CD4-positive, alpha-beta T cell treated with Interleukin-21 for 1 hour (primary cell): ENCODE data around the gene MTUS2.

Experiments used
- DNase-seq: peaks from one replicate; pipeline ENCODE4 v3.0.0-alpha.2; 2020

MTUS2 gene

DNA sequence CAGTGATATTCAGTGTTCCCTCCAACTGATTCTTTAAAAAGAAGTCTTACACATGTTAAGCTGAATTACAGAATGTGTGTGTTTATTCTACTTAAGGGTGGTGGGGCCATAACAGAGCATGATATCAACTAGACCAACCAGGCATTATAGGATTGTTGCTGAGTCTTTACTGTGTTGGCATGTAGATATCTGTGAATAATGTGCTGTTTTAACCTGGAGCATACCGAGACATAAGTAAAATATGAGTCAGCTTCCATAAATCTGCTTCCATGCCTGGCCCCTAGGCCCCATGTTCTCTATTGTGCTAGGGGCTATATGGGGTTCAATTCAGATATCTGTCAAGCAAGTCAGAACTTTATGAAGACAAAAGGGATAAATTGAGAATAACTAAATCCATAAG, 295.7 kb downstream of the MTUS2 start:
- no peak for DNase-seq

DNA sequence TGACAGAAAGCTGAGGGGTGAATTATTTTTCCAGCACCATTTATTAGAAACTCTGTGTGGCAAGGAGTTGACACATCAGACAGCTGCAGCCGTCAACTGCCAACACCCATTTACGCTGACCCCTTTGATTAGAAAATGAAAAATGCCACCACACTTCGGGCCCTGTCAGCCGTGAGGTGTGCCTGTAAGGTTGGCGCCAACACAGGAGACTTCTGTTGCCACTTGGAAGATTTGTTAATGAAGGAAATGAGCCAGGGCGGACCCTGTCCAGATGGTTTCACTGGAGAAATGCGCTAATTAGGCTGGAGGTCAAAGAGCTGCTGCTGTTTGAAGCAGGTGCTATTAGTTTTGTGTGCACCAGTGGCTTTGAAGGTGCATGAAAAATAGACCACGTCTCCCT, 297.5 kb downstream of the MTUS2 start:
- DNase-seq = no peak

DNA sequence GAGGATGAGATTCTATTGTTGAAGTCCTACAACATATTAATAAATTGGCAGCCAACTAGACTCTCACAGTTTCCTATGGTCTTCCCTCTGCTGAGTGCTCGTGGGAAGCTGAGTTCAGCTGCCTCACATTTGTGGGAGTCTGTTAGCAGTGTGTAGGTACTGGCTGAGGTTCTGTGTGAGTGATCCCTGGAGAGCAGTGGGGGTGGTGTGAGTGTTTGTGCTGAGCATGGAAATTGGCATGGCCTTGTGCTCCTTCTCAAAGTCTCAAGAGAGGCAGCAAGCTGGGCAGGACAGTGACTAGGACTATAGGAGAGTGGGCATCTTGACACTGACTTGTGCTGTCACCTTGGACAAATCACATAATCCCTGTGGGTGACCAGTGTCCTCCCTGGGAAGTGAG, 298.3 kb downstream of the MTUS2 start:
- DNase-seq = no peak

DNA sequence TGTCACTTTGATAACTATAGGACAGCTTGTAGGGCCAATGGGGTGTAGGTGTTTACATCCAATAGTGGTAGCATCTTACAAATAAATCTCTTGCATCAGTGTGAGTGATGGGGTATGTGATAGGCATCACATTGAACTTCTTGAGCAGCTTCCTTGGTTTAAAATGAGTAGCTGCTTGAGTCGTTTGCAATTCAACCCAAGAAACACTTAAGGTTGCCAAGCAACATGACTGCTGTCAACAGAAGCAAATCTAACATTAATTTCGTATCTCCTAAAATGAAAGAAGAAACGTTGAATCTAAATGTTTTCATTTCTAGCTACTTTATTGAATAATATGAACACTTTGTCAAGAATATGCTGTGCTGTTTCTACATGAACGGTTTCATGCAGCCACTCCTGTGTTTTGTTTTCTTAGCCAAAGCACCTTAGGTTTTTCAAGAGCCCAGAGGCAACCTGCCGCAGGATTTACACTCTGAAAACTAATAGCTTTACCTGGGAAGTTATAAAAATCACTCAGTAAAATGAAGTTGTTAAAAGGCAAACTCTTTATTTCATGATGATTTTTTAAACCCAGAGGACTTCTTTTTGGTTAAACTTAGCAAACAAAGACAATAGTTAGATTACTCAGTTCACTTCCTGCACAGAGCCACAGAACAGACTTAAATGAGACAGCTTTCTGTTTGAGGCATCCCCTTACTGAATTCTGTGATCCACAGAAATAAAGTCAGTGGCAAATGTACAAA, 305.2 kb downstream of the MTUS2 start:
- DNase-seq = peak; percentile 56

DNA sequence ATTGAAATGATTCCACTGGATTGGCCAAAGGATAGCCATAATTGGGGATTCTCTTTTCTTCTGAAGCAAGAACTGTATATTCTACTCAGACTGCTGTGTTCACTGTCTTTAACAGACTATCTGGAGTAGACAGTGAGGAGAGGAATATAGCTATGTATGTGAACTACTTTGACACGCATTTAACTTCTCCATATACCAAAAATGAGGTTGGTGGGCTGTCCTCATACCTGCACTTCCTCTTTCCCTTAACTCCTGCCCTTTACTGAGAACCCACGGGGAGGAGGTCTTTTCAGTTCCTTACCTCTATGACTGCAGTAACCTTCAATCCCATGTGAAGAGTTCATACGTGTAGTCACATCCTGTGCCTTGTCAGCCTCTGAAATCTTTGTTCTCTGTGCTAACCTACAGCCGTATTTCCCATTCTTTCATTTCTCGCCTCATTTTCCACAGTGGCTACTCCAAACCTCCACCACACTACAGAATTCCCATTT, 305.8 kb downstream of the MTUS2 start:
- peak; percentile 32 for DNase-seq

DNA sequence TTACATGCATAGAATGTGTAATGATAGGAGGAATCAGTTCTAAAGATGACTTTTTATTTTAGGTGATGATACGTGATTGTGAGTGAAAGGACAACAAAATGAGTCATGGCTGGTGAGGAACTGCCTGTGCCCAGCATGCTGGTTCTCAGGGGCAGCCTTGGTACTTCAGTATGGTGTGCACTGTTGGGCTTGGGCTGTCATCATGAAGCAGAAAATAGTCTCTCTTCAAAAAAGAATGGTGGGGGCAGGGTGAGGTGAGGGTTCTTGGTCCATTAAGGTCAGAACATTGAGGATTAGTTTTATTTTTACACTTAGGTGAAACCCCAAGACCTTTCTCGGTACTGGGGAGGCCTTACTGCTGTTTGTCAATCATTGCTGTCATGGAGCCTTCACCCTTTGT, 309.5 kb downstream of the MTUS2 start:
- DNase-seq = no peak

DNA sequence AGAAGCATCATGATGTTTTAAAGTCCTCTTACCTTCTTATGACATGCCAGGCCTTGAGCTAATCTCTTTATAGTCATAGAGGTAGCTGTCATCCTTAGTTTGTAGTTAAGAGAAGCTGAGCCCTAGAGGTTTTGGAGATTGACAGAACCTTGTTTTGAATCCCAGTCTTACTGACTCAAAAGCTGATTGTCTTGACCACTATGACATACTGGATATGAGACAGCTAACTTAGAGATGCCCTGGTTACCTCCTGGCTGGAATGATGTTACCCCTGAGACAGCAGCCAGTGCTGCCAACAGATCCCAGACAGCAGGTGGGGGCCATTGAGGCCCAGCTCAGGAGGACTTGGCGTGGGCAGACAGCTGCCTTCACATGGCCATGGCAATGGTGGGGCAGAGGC, 311.0 kb downstream of the MTUS2 start:
- no peak for DNase-seq

DNA sequence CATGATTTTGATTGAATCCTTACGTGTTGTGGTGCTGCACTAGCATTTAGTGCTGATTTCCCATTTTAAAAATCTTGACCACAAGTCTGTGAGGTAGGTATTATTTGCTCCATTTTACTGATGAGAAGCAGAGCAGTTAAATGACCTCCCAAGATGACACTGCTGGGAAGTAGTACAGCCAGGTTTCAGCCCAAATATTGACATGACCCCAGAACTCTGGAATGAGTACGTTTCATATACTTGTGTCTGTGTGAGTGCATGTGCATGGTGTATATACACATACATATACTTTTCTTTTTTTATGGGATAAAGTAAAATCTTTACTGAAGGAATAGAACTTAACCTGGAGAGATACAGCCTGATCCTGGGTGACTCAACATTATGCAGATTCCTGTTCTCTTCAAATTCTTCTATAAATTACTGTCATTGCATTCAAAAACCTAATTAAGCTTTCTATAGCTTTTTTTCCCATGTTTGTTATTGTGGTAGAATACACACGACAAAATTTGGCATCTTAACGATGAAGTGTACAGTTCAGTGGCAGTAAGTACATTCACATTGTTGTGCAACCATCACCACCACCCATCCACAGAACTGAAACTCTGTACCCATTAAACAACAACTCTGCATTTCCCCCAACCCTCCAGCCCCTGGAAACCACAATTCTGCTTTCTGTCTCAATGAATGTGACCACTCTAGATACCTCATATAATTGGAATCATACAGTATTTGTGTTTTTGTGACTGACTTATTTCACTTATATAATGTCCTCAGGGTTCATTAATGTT, 311.9 kb downstream of the MTUS2 start:
- no peak for DNase-seq

DNA sequence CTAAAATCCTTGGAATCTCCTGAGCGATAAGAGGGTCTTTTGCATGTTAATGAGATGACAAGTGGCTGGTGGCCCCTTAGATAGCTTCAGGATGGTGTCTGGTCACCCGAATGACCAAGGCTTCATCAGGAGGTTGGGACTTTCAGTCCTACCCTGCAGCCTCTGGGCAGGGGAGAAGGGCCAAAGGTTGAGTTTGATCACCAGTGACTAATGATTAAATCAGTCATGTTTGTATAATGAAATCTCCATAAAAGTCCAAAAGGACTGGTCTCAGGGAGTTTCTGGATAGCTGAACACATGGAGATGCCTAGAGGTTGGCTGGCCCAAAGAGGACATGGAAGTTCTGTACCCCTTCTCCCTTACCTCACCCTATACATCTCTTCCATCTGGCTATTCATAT, 316.2 kb downstream of the MTUS2 start:
- DNase-seq = no peak

DNA sequence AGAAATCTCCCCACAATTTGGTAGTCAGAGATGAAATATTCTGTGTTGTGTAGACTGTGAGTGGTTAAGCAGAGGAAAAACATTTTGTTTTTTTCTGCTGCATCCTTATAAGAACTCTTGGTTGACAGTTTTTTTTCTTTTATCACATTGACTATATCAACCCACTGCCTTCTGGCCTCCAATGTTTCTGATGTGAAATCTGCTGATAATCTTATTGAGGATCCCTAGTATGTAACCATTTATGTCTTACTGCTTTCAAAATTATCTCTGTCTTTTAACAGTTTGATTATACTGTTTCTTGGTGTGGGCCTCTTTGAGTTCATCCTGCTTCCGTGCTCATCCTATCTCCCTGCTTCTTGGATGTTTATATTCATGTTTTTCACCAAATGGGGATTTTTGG, 316.9 kb downstream of the MTUS2 start:
- no peak for DNase-seq

DNA sequence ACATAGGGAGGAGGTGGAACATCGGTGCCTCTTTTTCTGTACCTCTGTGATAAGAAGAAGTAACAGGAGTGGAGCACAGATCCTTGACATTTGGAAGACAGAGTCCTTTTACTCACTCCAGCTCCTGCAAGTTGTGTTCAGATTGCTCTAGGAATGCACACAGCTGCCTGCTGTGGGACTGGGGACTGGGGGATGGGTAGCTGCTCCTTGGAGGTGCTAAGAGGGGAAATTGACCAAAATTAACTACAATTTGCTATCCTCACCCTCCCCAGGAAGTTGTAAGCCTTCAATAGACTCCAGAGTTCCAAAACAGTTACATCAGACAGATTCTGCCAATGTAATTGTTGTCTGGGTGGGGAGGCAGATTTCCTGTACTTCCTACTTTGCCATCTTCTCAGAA, 317.9 kb downstream of the MTUS2 start:
- DNase-seq = no peak

DNA sequence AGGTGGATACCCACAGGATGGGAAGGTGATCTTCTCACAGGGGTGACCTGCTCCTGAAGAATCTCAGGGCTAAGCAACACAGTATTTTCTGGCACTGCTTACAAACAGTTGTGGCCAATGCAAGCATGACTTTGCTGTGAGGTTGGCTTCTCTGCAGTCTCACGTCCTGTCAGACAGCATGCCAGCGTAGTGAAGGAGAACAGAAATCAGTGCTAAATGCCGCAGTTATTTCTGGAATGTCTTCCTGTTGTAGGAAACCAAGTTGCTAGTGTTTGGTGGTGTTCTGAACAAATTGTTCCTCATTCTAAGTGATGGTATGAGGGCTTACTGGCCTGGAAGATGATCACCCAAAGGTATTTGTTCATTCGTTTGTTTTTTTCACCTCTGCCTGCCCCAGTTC, 320.1 kb downstream of the MTUS2 start:
- no peak for DNase-seq

DNA sequence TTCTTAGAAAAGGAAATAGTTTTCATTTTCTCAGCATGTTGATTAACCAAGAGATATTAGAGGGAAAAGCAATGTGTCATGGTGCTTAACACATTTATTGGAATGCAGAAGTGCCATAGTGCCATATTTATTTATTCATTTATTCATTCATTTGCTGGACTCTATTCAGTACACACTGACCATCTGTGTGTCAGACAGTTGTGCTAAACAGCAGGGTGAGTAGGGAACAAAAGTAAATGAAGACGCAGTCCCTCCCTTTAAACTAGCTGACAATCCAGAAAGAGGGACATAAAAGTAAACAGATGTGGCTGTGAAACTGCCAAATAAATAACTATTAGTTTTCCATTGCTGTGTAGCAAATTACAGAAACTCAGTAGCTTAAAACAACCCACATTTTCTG, 323.7 kb downstream of the MTUS2 start:
- DNase-seq = no peak

DNA sequence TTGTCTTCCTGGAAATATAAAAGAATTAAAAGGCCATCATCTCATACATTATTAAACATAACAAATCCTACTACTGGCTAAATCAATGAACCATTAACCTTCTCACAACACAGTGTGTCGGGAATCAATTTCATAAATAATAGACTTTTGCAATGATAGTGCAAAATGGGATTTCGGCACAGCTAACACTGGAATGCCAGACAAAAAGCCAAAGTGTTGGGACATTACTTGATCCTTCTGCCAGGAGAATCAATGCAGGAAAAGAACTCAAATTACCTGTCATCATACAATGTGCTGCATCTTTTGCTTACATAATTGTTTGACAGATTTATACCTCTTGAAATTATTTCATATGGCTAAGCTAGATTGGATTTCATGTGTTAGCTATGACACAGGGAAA, 334.3 kb downstream of the MTUS2 start:
- no peak for DNase-seq

DNA sequence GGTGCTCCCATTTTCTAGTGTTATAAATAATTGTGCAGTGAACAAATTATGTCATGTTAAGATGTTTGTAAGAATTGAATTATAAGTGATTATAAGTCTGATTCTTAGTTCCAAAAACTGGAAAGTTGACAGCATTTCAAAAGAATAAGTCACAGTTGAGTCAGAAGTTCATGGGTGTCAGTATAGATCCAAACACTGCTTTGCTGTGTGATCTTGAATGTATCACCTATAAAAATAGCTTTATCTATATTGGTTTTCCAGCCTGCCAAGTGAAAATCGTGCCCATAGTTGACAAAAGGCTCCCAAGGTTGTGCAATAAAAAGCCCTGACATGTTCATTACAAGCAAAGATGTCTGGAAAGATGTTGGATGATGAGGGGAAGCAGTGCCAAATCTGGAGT, 336.0 kb downstream of the MTUS2 start:
- no peak for DNase-seq

DNA sequence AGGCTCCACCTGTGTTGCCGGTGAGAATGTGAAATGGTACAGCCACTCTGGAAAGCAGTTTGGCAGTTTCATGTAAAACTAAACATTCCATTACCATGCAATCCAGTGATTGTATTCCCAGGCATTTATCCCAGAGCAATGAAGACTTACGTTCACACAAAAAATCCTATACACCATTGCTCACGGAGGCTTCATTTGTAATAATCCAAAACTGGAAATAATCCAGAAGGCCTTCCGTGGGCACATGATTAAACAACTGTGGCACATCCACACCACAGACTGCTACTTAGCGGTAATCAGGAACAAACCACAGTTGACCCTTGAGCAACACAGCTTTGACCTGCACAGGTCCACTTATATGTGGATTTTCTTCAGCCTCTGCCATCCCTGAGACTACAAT, 339.7 kb downstream of the MTUS2 start:
- DNase-seq = no peak

DNA sequence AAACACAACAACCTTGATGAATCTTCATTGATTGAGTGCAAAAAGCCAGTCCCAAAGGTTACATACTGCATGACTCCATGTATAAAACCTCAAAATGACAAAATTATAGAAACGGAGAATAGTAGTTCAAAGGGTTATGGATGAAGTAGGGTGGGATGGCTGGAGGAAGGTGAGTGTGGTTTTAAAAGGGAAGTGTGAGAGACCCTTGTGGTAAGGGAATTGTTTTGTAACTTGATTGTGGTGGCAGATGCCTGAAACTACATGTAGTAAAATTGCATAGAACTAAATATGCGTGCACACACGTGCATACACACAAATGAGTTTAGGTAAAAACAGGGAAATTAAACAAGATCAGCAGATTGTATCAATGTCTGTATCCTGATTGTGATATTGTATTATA, 340.7 kb downstream of the MTUS2 start:
- DNase-seq = no peak

DNA sequence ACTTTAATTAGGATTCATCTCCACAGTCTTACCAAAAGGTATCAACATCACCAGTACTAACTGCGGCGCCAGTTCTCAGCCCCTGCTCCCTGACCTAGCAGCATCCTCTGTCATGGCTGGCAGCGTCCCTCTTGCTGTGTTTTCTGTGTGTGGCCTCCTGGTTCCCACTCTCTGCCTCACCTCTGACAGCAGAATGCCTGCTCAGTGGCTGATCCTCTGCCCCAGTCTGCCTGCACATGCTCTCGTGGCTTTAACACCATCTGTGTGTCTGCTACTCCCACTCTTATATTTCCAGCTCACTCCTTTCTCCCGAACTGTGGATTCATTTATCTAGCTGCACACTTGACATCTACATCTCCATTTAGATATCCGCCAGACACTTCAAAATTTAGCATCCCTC, 341.5 kb downstream of the MTUS2 start:
- no peak for DNase-seq

DNA sequence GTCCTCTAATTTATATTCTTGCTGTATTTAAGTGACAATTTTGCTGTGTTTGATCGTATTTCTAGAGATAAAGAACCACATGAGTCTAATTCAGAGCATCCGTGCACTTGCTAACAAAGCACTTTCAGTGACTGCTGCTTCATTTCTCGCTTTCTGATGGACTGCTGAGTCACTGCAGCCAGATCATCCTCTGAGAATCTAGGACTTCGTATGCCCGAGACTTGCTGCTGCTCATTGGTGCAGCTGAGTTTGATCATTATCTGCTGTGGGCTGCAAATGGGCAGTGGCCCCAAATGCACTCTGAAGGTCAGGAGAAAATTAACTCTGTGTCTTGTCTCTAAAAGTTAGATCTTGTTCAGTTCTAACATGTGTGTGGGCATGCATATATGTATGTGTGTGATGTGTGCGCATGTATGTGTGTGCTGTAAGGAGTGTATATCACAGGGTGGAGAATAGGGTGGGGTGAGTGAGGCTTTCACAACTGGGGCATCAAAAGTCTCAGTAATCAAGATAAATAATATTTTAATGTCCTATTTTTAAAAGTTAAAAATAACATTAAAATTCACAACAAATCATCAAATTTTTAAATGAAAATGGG, 342.6 kb downstream of the MTUS2 start:
- DNase-seq = no peak

DNA sequence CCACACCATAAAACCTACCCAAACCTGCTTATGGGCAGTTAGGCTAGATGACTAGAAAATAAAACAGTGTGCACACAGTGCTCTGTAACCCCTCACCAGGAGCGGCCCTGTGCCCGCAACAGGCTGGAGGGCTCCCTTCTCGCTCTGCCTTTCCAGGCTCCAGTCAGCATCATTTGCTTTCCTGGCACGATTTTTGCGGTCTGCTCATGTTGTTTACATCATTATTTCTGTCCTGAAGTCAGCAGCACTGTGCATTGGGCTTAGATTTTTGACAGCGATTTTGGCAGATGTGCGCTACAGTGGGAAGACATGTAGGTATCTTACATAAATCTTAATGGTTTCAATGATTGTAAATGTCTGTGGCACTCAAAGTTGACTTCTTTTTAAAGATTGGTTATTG, 344.0 kb downstream of the MTUS2 start:
- DNase-seq = no peak

DNA sequence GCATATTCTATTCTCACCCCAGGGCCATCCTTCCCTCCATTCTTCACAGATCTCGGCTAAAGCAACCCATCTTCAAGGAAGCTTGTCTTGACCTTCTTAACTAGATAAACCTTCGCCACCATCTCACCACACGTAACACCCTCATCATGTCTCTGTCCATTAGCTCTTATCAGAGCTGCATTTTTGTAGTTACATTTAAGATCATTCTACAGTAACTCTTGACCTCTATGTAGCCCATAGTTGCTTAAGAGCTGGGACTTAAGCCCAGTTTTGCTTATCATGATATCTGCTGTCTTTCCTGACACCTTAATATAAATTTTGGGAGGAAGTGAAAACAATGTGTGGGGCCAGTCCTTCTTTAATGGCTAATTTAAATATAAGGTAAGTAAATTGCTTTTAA, 345.1 kb downstream of the MTUS2 start:
- no peak for DNase-seq

DNA sequence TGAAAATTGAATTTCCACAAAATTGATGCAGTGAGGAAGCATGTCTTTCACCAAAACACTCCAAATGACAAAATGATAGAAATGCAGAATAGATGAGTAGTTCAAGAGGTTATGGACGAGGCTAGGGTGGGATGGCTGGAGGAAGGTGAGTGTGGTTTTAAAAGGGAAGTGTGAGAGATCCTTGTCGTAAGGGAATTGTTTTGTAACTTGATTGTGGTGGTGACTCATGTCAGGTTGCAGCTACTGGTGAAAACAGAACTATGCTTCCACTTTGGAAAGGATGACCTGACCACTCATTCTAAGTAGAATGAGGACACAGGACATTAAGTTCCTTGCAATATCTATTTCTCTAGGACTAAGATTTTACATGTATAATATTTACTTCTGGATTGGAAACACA, 345.7 kb downstream of the MTUS2 start:
- DNase-seq = no peak

DNA sequence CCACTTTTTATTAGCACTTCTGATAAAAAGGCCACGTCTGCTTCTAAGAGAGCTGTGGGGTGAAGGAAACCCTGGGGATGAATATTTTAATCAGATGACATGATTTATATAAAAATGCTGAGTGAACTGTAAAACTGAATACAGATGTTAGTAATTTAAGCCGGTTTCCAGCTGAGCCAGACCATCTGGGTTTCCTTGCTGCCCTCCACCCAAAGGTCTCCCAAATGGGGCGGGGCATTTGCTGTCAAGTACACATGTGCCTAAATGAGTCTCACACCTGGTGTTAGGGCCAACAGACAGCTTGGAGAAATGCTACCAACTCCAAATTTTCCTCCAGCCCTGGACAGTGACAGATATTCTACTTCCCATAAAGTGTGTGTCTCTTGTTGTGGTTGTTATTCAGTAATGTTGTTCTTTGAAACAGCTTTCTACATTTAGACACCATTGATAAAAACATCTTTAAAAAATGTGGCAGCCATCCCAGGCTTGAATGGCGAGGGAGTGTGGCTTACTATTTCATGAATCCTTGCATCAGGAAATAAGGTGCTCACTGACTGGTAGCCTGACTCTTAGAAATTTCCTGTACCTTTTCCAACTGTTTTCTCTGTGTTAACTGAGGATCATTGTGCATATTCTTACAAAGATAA, 350.4 kb downstream of the MTUS2 start:
- DNase-seq = no peak

DNA sequence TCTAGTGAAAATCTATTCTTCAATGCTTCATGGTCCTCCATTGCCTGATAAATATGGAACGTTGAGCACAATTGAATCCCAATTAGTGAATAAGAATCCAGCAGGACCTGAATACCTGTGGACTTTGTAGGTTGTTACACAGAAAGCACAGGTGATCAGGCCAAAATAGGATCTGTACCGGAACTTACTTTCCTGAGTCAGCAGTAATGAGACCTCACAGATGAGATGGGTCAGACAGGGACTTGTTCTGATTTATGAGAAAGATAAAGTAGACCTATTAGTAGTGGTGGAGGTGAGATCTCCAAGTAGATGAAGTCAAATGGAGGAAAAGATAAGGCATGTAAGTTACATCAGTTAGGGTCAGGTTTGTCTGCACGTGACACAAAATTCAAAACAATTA, 351.1 kb downstream of the MTUS2 start:
- no peak for DNase-seq
